GM21515 (cell line): ENCODE data around the gene CENPO.

Experiments
- ATAC-seq: cut with Tn5 transposase; IDR thresholded peaks from one replicate; pipeline ENCODE4 v1.9.1; 2021; ENCODE audit not compliant: unreplicated experiment

CENPO gene, protein sequence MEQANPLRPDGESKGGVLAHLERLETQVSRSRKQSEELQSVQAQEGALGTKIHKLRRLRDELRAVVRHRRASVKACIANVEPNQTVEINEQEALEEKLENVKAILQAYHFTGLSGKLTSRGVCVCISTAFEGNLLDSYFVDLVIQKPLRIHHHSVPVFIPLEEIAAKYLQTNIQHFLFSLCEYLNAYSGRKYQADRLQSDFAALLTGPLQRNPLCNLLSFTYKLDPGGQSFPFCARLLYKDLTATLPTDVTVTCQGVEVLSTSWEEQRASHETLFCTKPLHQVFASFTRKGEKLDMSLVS

GRCh38 chr2:24792874-24793760 lies at the start of gene CENPO, which contains the start of gene PTRHD1:
Gene CENPO (plus strand): TSS chr2:24793425. CDS start chr2:24793920, 495 bp downstream.
Gene PTRHD1 (minus strand): TSS chr2:24793391. CDS start chr2:24793377, 14 bp downstream.
- peak; percentile 88 for ATAC-seq

- no peak for ATAC-seq
These were observed 49.3 kb upstream of the CENPO start for GRCh38 chr2:24743924-24744323.

- no peak for ATAC-seq
These were observed 48.9 kb upstream of the CENPO start for GRCh38 chr2:24744356-24744755.

DNA sequence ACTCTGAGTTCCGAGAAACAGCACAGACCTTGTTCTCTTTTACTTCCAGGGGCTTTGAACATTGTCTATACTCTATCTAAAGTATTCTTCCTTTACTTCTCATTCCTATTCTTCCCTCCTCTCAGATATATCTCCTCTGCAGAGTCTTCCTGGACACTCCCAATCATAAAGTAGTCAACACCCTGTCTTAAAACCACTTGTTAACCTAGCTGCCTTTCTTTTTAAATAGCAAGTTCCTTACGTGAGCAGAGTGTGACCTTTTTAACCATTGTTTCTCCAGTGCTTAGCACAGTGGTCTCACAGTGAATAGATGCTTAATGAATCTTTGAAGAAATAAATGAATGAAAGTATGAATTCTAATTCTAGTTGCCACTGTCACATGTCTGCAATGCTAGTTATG lies 47.4 kb upstream of the CENPO start:
- no peak for ATAC-seq

- ATAC-seq, result no peak
These were observed 45.9 kb upstream of the CENPO start for GRCh38 chr2:24747299-24747698.

GRCh38 chr2:24749069-24749691 lies 44.0 kb upstream of the CENPO start:
- ATAC-seq, result no peak

DNA sequence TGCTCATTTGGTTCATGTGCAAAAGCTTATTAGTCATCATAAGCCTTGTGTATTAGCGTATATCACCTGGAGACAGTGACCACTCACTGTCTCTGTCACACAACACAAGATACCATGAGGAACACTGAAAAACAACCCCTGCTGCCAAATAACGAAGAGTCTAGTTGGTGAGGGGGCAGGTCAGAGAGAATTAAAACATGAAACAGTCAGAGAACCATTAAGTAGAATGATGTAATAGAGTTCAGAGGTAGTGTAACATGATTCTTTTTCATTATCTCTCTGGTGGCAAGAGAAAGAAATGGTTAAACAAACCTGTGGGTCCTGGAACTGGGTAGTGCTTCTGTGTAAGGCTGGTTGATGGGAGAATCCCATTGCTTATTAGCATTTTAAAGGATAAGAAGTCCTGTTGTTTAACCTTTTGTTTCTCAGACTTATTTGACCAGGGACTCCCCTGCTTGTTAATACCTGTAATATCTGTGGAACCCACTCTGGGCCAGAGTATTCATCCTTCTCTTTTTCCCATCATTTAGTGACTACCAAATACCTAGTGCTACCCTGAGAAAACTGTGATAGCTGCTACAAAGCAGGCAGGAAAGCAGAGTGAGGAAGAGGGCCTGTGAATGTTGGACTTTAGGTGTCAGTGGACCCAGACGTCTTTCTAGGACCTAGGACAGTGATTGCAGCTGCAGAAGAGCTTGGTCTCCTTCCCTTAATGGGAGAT lies 38.1 kb upstream of the CENPO start:
- ATAC-seq, result no peak

GRCh38 chr2:24756789-24757188 lies 36.4 kb upstream of the CENPO start:
- ATAC-seq, result no peak

- ATAC-seq, result no peak
These were observed 31.4 kb upstream of the CENPO start for GRCh38 chr2:24761866-24762265.

DNA sequence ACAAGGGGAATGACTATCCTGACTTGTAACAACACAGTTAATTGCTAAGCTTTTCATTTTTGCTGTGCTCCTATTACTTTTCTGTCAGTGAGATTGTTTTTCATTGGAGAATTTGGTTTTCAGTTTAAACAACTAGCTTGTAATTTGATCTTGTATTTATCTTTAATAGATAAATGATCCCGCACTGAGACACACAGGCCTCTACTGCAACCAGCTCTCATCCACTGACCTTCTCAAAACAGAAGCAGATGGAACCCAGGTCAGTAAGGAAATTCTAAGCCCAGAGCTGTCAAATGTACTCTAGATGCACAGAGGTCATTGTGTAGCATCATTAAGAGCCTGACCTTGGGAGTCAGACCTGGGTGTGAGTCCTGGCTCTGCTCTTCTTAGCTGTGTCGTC lies 30.7 kb upstream of the CENPO start:
- ATAC-seq, result no peak

GRCh38 chr2:24763843-24764242 lies 29.4 kb upstream of the CENPO start:
- ATAC-seq, result no peak

DNA sequence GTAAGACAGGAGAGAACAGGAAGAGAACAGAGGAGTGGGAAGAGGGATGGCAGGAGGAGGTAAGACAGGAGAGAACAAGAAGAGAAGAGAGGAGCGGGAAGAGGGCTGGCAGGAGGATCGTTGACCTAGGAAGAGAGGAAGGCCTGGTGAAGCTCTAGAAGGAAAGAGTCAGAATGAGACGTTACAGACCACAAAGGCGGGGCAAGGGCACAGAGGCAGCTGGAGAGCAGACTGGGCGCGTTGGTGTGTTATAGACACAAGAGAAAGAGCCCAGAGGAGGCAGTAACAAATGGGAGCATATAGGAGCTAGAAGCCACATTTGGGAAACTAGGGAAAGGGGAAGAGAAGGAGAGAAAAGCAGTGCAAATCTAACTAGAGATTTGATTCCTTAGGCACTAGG lies 26.6 kb upstream of the CENPO start:
- ATAC-seq, result no peak

DNA sequence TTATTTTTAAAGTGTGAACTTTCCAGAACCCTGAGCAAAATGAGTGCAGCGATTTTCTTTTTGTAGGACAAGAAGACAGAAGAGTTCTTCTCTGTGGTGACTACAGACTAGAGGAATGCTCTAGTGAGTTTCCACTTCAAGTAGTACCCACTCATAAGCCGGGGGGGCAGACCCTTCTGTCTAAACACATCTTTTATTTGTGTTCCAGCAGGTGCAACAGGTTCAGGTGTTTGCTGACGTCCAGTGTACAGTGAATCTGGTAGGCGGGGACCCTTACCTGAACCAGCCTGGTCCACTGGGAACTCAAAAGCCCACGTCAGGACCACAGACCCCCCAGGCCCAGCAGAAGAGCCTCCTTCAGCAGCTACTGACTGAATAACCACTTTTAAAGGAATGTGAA lies 25.2 kb upstream of the CENPO start:
- ATAC-seq, result no peak

- no peak for ATAC-seq
These were observed 24.6 kb upstream of the CENPO start for GRCh38 chr2:24768601-24769000.

GRCh38 chr2:24771061-24771460 lies 22.2 kb upstream of the CENPO start:
- no peak for ATAC-seq

DNA sequence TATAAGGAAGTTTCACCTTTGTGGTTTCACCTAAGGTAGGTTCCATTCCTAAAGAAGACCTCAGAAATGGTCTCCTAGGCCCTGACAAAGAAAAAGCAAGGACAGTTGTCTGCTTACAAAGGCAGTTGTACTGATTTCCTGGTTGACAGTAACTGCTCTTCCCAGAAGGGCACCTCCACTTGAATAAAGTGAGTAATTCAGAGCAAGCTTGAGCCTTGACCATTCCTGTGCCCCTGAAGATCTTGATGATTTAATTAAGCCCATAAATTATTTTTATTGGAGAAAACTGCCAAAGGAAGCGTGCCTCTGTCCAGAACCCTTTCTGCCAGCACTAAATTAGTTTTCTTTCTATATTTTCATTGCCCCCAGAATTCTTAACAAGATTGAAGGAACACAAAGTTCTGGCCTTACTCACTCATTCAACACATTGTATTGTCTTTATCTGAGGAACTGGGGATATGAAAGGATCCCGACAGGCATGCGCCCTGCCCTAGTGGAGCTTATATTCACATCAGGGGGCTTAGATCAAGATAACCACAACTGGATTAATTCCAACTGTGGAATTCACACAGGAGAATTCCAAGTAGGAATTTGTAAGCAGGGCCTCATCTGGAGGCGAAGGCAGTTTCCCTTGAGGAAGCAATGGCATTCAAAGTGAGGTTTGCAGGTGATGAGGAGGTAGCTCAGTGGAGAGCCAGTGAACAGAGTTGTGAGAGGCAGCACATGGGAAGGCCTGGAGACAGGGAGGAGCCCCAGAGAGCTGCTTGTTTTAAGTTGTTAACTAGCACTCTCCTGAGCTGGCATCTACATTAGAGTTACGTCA lies 21.2 kb upstream of the CENPO start:
- no peak for ATAC-seq

- no peak for ATAC-seq
These were observed 18.9 kb upstream of the CENPO start for GRCh38 chr2:24774373-24774772.

DNA sequence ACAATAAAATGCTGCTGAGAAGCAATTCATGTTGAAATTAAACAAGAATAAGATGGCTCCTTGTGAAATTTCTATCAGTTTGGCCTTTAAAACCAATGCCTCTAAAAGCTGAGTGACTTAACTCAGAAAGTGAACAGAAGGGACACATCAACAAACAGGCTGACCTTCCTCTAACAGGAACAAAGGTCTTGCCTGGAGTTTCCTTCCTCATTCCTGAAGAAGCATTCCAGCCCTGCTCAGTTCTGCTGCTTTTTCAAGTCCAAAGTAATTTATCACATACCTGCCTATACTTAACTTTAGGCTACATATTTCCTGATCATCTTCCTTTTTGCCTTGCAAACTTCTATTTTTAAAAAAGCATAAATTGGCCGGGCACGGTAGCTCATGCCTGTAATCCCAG lies 14.1 kb upstream of the CENPO start:
- ATAC-seq, result no peak

GRCh38 chr2:24783641-24784040 lies 9.6 kb upstream of the CENPO start:
- ATAC-seq, result no peak

DNA sequence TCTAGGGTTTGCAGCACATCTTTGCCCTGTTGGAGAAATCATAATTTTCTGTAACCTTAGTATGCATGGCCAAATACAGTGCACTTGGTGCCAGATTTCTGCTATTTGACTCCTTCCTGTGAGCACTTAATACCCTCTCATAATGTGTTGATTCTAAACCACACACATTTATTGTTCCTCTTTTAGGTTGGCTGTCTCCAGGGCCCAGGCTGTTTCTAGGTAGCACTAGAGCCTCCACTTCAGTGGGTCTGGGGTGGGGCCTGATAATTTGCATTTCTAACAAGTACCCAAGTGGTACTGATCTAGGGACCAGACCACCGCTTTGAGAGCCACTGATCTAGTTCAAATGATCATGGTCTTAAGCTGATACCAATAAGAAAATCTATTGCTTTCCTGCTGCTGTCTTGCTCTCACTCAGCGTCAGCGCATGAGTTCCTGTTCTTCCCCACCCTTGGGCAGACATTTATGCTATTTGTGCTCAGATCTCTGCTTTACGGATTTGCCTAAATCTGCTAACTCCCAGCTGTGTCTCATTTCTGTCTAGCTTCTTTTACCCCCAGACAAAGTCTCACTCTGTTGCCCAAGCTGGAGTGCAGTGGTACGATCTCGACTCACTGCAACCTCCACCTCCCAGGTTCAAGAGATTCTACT lies 7.4 kb upstream of the CENPO start:
- ATAC-seq, result peak; percentile 85
